ENCODE data around the gene INTS3.

DNA sequence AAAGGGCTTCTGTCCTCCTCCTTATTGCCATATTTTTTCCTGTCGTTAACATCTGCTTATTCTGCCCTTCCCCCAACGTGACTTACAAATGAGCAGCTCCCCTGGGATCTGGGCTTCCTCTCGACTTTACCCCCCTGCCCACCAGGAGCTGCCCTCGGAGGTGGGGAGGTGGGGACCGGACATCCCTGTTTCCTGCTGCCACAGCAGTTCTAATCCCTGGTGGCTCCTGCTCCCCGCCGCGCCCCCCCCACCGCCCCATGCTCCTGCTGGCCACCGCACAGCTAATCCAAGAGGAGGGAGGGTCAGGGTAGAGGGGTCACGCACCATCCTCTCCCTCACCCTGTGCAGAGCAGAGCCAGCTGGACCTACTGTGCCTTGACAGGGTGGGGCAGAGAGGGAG is 42.9 kb downstream of the INTS3 start:
- no peak for TF ChIP-seq POLR2AphosphoS5 (IDR thresholded peaks at IDR 0.05; ENCODE audit: low read depth, low read length)
- TF ChIP-seq POLR2A (IDR thresholded peaks at IDR 0.05; ENCODE audit: low read depth, low read length): no peak
- no peak for TF ChIP-seq TAF1 (IDR thresholded peaks at IDR 0.05; ENCODE audit: low read depth, low read length)

Data from GM12891 (cell line).